ENCODE data around the gene GCLC. TPM values are rescaled to one million over a fixed set of nuclear protein-coding genes. Genes with fewer than 3 reads are reported as not detected.
A peak's percentile ranks its signal among the peaks of the same experiment; 100 is the strongest.

The GCLC gene
- total and polyA plus RNA-seq, 9 of the 15 experiments (the other 6 are each of a cell fraction or from before 2014, with no cell fraction given), result 3.9 to 20.0 (median 9.4) TPM

DNA sequence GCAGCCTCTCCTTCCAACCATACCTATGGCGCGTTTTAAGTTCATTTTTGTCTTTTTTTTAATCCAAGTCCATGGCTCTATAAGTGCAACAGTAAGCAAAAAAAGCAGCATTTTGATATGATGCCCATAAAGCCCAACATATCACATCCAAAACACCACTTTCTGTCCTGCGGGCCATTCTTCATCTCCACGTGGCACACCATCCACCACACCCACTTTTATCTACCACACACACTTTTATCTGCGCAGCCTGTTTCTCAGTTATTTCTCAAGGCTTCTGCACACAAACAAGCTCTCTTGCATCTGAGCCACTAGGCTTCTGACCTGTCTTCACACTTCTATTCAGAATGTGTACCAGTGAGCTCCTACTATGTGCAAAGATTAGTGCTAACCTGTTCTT is 5.3 kb downstream of the GCLC start (continued):
- 0 out of 2 replicates have a peak, but pooled peaks have one; percentile 35 for TF ChIP-seq MAFK (IDR thresholded peaks at IDR 0.05; ENCODE audit: low read length)
- no peak for TF ChIP-seq SP2 (IDR thresholded peaks at IDR 0.05; ENCODE audit: extremely low read depth, low read depth, low read length, poor library complexity, severe bottlenecking)
- TF ChIP-seq, protein P1, sequence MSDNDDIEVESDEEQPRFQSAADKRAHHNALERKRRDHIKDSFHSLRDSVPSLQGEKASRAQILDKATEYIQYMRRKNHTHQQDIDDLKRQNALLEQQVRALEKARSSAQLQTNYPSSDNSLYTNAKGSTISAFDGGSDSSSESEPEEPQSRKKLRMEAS (CRISPR knock-in tag; IDR thresholded peaks at IDR 0.05), result peak; percentile 51
- TF ChIP-seq TCFL5 (CRISPR knock-in tag; conservative IDR thresholded peaks at IDR 0.05), result no peak
- TF ChIP-seq USF2 (CRISPR knock-in tag; IDR thresholded peaks at IDR 0.05), result 0 out of 2 replicates have a peak, but pooled peaks have one; percentile 8
- TF ChIP-seq RCOR1 (IDR thresholded peaks at IDR 0.05; ENCODE audit: borderline replicate concordance in 1 of 2, low read depth in 2 of 2, low read length in 2 of 2), result 0 out of 4 replicates have a peak, but pooled peaks of 1 of the 2 experiments have one; percentile 45
- no peak for TF ChIP-seq PHF8 (IDR thresholded peaks at IDR 0.05; ENCODE audit: borderline replicate concordance, low read length)
- peak; percentile 28; the same call in 1 of the 2 replicates for TF ChIP-seq SMARCE1 (IDR thresholded peaks at IDR 0.05)
- no peak for TF ChIP-seq ZNF3 (CRISPR knock-in tag; IDR thresholded peaks at IDR 0.05)
- TF ChIP-seq ZKSCAN8 (CRISPR knock-in tag; IDR thresholded peaks at IDR 0.05), result no peak
- TF ChIP-seq ZNF316 (IDR thresholded peaks at IDR 0.05), result peak; percentile 86
- TF ChIP-seq ZC3H11A (IDR thresholded peaks at IDR 0.05; ENCODE audit: low read depth, low read length), result no peak
- peak; percentile 60; the same call in 1 of the 2 replicates for TF ChIP-seq TAL1 (IDR thresholded peaks at IDR 0.05)
- TF ChIP-seq NCOR1 (IDR thresholded peaks at IDR 0.05), result peak; percentile 46; the same call in 1 of the 2 replicates
- TF ChIP-seq HDAC2 (IDR thresholded peaks at IDR 0.05), result peak; percentile 54; the same call in 1 of the 2 replicates
- TF ChIP-seq CREM (IDR thresholded peaks at IDR 0.05; ENCODE audit: low read depth), result 0 out of 2 replicates have a peak, but pooled peaks have one; percentile 25
- TF ChIP-seq NKRF (IDR thresholded peaks at IDR 0.05; ENCODE audit: borderline replicate concordance), result peak; percentile 75
- no peak for TF ChIP-seq HIVEP1 (CRISPR knock-in tag; IDR thresholded peaks at IDR 0.05)
- peak; percentile 41; the same call in 1 of the 2 replicates for TF ChIP-seq MTA2 (IDR thresholded peaks at IDR 0.05; ENCODE audit: low read depth)
- peak; percentile 45; the same call in 1 of the 2 replicates for TF ChIP-seq USF1 (CRISPR knock-in tag; IDR thresholded peaks at IDR 0.05)
- TF ChIP-seq ZBTB33 (CRISPR knock-in tag; IDR thresholded peaks at IDR 0.05), result no peak
- TF ChIP-seq ZNF830 (CRISPR knock-in tag; IDR thresholded peaks at IDR 0.05), result no peak
- TF ChIP-seq SIN3A (IDR thresholded peaks at IDR 0.05; ENCODE audit: borderline replicate concordance in 2 of 2, control insufficient read depth in 1 of 2, low read depth in 2 of 2, low read length in 2 of 2), result peak in 1 of 2 experiments; percentile 34; a peak in 1 of 4 replicates
- TF ChIP-seq ERF (CRISPR knock-in tag; IDR thresholded peaks at IDR 0.05), result no peak
- TF ChIP-seq SETDB1 (IDR thresholded peaks at IDR 0.05; ENCODE audit: low read length), result no peak

Measured in K562 (cell line).